GM23338 (cell line): ENCODE results near the gene RTF1.

Experiments
- CREB1 ChIP-seq: fragments of 250-450 bp; sonication (Bioruptor Pico); IDR thresholded peaks from 2 replicates; pipeline ENCODE4 v1.5.0; 2020; ENCODE audit warnings: low read depth, mild to moderate bottlenecking, moderate library complexity
- ETS1 ChIP-seq: IDR thresholded peaks from 2 replicates; pipeline ENCODE4 v1.6.1; 2016; ENCODE audit warnings: antibody characterized with exemption
- EZH2 ChIP-seq: fragments of 200-600 bp; sonication (generic); IDR thresholded peaks from one replicate; pipeline ENCODE4 v1.8.0; 2017; ENCODE audit warnings: antibody characterized with exemption, mild to moderate bottlenecking, low read depth; ENCODE audit not compliant: unreplicated experiment
- EZH2phosphoT487 ChIP-seq: fragments of 200-600 bp; sonication (generic); IDR thresholded peaks from one replicate; pipeline ENCODE4 v1.8.1; 2018; ENCODE audit warnings: antibody characterized with exemption; ENCODE audit not compliant: unreplicated experiment
- JUNB ChIP-seq: IDR thresholded peaks from one replicate; pipeline ENCODE4 v1.6.1; 2016; ENCODE audit warnings: antibody characterized with exemption; ENCODE audit not compliant: unreplicated experiment
- NANOG ChIP-seq: IDR thresholded peaks from 2 replicates; pipeline ENCODE4 v1.6.1; 2016; ENCODE audit warnings: antibody characterized with exemption, borderline replicate concordance
- POLR2AphosphoS5 ChIP-seq: IDR thresholded peaks from 2 replicates; pipeline ENCODE4 v1.6.1; 2016; ENCODE audit warnings: antibody characterized with exemption, low read depth
- STAT1 ChIP-seq: IDR thresholded peaks from one replicate; pipeline ENCODE4 v1.6.1; 2016; ENCODE audit warnings: antibody characterized with exemption; ENCODE audit not compliant: unreplicated experiment
- ZNF114 ChIP-seq: fragments of 250-450 bp; sonication (Bioruptor Pico); IDR thresholded peaks from 2 replicates; pipeline ENCODE4 v1.5.0; 2020; ENCODE audit warnings: mild to moderate bottlenecking, moderate library complexity
- ZNF331 ChIP-seq: fragments of 250-450 bp; sonication (Bioruptor Pico); IDR thresholded peaks from 2 replicates; pipeline ENCODE4 v1.5.0; 2020; ENCODE audit warnings: low read depth, mild to moderate bottlenecking, moderate library complexity
- TF ChIP-seq, protein P1 (sequence below), 2 experiments: fragments of 200-600 bp in 1 of 2; sonication (generic) in 1 of 2; conservative IDR thresholded peaks; 2 replicates each; pipeline versions ENCODE4 v1.5.1 to v1.6.1; 2016 to 2017; ENCODE audit warnings: antibody characterized with exemption in 2 of 2, low read depth in 2 of 2, mild to moderate bottlenecking in 2 of 2, moderate library complexity in 1 of 2
- TF ChIP-seq, protein P2 (sequence below): IDR thresholded peaks from one replicate; pipeline ENCODE4 v1.6.1; 2018; ENCODE audit warnings: antibody characterized with exemption; ENCODE audit not compliant: unreplicated experiment
- TF ChIP-seq, protein P3 (sequence below): fragments of 250-450 bp; sonication (Bioruptor Pico); IDR thresholded peaks from 2 replicates; pipeline ENCODE4 v1.5.0; 2020; ENCODE audit warnings: mild to moderate bottlenecking, moderate library complexity

GRCh38 chr15:41424809-41425208 lies 7.9 kb downstream of the RTF1 start:
- TF ChIP-seq STAT1: no peak
- TF ChIP-seq, protein P1, sequence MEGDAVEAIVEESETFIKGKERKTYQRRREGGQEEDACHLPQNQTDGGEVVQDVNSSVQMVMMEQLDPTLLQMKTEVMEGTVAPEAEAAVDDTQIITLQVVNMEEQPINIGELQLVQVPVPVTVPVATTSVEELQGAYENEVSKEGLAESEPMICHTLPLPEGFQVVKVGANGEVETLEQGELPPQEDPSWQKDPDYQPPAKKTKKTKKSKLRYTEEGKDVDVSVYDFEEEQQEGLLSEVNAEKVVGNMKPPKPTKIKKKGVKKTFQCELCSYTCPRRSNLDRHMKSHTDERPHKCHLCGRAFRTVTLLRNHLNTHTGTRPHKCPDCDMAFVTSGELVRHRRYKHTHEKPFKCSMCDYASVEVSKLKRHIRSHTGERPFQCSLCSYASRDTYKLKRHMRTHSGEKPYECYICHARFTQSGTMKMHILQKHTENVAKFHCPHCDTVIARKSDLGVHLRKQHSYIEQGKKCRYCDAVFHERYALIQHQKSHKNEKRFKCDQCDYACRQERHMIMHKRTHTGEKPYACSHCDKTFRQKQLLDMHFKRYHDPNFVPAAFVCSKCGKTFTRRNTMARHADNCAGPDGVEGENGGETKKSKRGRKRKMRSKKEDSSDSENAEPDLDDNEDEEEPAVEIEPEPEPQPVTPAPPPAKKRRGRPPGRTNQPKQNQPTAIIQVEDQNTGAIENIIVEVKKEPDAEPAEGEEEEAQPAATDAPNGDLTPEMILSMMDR (conservative IDR thresholded peaks at IDR 0.05; ENCODE audit: low read depth in 2 of 2): peak; percentile 24 to 26; a peak in 2 of 4 replicates
- no peak for TF ChIP-seq POLR2AphosphoS5
- TF ChIP-seq EZH2: no peak
- no peak for TF ChIP-seq EZH2phosphoT487
- TF ChIP-seq CREB1: no peak
- no peak for TF ChIP-seq JUNB
- TF ChIP-seq ZNF331: no peak
- TF ChIP-seq ETS1: no peak
- TF ChIP-seq, protein P2, sequence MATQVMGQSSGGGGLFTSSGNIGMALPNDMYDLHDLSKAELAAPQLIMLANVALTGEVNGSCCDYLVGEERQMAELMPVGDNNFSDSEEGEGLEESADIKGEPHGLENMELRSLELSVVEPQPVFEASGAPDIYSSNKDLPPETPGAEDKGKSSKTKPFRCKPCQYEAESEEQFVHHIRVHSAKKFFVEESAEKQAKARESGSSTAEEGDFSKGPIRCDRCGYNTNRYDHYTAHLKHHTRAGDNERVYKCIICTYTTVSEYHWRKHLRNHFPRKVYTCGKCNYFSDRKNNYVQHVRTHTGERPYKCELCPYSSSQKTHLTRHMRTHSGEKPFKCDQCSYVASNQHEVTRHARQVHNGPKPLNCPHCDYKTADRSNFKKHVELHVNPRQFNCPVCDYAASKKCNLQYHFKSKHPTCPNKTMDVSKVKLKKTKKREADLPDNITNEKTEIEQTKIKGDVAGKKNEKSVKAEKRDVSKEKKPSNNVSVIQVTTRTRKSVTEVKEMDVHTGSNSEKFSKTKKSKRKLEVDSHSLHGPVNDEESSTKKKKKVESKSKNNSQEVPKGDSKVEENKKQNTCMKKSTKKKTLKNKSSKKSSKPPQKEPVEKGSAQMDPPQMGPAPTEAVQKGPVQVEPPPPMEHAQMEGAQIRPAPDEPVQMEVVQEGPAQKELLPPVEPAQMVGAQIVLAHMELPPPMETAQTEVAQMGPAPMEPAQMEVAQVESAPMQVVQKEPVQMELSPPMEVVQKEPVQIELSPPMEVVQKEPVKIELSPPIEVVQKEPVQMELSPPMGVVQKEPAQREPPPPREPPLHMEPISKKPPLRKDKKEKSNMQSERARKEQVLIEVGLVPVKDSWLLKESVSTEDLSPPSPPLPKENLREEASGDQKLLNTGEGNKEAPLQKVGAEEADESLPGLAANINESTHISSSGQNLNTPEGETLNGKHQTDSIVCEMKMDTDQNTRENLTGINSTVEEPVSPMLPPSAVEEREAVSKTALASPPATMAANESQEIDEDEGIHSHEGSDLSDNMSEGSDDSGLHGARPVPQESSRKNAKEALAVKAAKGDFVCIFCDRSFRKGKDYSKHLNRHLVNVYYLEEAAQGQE: no peak
- TF ChIP-seq NANOG: no peak
- TF ChIP-seq, protein P3, sequence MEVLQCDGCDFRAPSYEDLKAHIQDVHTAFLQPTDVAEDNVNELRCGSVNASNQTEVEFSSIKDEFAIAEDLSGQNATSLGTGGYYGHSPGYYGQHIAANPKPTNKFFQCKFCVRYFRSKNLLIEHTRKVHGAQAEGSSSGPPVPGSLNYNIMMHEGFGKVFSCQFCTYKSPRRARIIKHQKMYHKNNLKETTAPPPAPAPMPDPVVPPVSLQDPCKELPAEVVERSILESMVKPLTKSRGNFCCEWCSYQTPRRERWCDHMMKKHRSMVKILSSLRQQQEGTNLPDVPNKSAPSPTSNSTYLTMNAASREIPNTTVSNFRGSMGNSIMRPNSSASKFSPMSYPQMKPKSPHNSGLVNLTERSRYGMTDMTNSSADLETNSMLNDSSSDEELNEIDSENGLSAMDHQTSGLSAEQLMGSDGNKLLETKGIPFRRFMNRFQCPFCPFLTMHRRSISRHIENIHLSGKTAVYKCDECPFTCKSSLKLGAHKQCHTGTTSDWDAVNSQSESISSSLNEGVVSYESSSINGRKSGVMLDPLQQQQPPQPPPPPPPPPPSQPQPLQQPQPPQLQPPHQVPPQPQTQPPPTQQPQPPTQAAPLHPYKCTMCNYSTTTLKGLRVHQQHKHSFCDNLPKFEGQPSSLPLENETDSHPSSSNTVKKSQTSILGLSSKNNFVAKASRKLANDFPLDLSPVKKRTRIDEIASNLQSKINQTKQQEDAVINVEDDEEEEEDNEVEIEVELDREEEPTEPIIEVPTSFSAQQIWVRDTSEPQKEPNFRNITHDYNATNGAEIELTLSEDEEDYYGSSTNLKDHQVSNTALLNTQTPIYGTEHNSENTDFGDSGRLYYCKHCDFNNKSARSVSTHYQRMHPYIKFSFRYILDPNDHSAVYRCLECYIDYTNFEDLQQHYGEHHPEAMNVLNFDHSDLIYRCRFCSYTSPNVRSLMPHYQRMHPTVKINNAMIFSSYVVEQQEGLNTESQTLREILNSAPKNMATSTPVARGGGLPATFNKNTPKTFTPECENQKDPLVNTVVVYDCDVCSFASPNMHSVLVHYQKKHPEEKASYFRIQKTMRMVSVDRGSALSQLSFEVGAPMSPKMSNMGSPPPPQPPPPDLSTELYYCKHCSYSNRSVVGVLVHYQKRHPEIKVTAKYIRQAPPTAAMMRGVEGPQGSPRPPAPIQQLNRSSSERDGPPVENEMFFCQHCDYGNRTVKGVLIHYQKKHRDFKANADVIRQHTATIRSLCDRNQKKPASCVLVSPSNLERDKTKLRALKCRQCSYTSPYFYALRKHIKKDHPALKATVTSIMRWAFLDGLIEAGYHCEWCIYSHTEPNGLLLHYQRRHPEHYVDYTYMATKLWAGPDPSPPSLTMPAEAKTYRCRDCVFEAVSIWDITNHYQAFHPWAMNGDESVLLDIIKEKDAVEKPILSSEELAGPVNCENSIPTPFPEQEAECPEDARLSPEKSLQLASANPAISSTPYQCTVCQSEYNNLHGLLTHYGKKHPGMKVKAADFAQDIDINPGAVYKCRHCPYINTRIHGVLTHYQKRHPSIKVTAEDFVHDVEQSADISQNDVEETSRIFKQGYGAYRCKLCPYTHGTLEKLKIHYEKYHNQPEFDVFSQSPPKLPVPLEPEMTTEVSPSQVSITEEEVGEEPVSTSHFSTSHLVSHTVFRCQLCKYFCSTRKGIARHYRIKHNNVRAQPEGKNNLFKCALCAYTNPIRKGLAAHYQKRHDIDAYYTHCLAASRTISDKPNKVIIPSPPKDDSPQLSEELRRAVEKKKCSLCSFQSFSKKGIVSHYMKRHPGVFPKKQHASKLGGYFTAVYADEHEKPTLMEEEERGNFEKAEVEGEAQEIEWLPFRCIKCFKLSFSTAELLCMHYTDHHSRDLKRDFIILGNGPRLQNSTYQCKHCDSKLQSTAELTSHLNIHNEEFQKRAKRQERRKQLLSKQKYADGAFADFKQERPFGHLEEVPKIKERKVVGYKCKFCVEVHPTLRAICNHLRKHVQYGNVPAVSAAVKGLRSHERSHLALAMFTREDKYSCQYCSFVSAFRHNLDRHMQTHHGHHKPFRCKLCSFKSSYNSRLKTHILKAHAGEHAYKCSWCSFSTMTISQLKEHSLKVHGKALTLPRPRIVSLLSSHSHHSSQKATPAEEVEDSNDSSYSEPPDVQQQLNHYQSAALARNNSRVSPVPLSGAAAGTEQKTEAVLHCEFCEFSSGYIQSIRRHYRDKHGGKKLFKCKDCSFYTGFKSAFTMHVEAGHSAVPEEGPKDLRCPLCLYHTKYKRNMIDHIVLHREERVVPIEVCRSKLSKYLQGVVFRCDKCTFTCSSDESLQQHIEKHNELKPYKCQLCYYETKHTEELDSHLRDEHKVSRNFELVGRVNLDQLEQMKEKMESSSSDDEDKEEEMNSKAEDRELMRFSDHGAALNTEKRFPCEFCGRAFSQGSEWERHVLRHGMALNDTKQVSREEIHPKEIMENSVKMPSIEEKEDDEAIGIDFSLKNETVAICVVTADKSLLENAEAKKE (CRISPR knock-in tag): no peak
- TF ChIP-seq ZNF114 (CRISPR knock-in tag): no peak
